ENCODE results near the gene IRF2BPL. TPM values are rescaled to one million over a fixed set of nuclear protein-coding genes. Genes with fewer than 3 reads are reported as not detected.

The IRF2BPL gene
- total RNA-seq, 2 experiments from 2014 or later, result 23.7 to 25.8 TPM

- Histone ChIP-seq H4K20me1 (ENCODE audit: insufficient read depth, low read length) (no peaks in the 10 kb centered on the region), H2AFZ (ENCODE audit: low read length) (no peak overlapping the region), H3K4me3 (ENCODE audit: low read depth, low read length, poor library complexity, severe bottlenecking) (no peak overlapping the region), H3K9me3 (ENCODE audit: low read length) (no peaks in the 10 kb centered on the region), H3K79me2 (ENCODE audit: insufficient read depth, low read depth, low read length) (no peaks in the 10 kb centered on the region), H3K27ac (ENCODE audit: low read depth, low read length, poor library complexity, severe bottlenecking) (no peak overlapping the region), H3K9me2 (ENCODE audit: insufficient read depth, low read length) (no peaks in the 10 kb centered on the region), H3K36me3 (ENCODE audit: insufficient read depth, low read length) (no peaks in the 10 kb centered on the region), H3K4me2 (ENCODE audit: low read length) (no peak overlapping the region), H3K4me1 (ENCODE audit: insufficient read depth, low read length, poor library complexity, severe bottlenecking) (peaks cover 2% of the 10 kb centered on the region)
- no peak for DNase-seq (ENCODE audit: low spot score)
- ChIA-PET POLR2A (interaction anchor here (0.7 to 1.4 kb wide), 2 partner anchors 9 to 23 kb away, joined by 3 read pairs; no protein-coding TSS in a partner anchor), CTCF (ENCODE audit: unreplicated experiment) (interaction anchor here (0.6 kb wide), 1 partner anchor 13 kb away, joined by 3 read pairs; no protein-coding TSS in a partner anchor)
- intact Hi-C loops (cut with micrococcal nuclease; ENCODE audit: unreplicated experiment), result no loop called here
- no TSS peak for BruUV-seq (replicated peaks)
- TF ChIP-seq CTCF (conservative IDR thresholded peaks at IDR 0.05; ENCODE audit: low read length) (no peak), EZH2phosphoT487 (IDR thresholded peaks at IDR 0.05; ENCODE audit: borderline replicate concordance, low read depth, low read length) (no peak)
These were observed 47.7 kb upstream of the IRF2BPL start for GRCh38 chr14:77076113-77076631.

GRCh38 chr14:77074969-77075368 lies 46.5 kb upstream of the IRF2BPL start:
- no peaks in the 10 kb centered on the region for H3K79me2 ChIP-seq (ENCODE audit: insufficient read depth, low read depth, low read length)
- DNase-seq (ENCODE audit: low spot score), result no peak
- no peaks in the 10 kb centered on the region for H3K36me3 ChIP-seq (ENCODE audit: insufficient read depth, low read length)
- POLR2A ChIA-PET, result interaction anchor here (1.0 kb wide), 1 partner anchor 9 kb away, joined by 3 read pairs; no protein-coding TSS in a partner anchor
- no peaks in the 10 kb centered on the region for H3K4me1 ChIP-seq (ENCODE audit: insufficient read depth, low read length, poor library complexity, severe bottlenecking)
- H3K9me3 ChIP-seq (ENCODE audit: low read length), result no peaks in the 10 kb centered on the region
- no TSS peak for BruUV-seq (replicated peaks)
- intact Hi-C loops (cut with micrococcal nuclease; ENCODE audit: unreplicated experiment), result no loop called here
- H2AFZ ChIP-seq (ENCODE audit: low read length), result no peak overlapping the region
- H3K4me3 ChIP-seq (ENCODE audit: low read depth, low read length, poor library complexity, severe bottlenecking), result no peak overlapping the region
- no peaks in the 10 kb centered on the region for H4K20me1 ChIP-seq (ENCODE audit: insufficient read depth, low read length)
- CTCF ChIA-PET (ENCODE audit: unreplicated experiment), result no interaction called here
- no peak for TF ChIP-seq CTCF (conservative IDR thresholded peaks at IDR 0.05; ENCODE audit: low read length)
- no peak overlapping the region for H3K4me2 ChIP-seq (ENCODE audit: low read length)
- no peak overlapping the region for H3K27ac ChIP-seq (ENCODE audit: low read depth, low read length, poor library complexity, severe bottlenecking)
- no peaks in the 10 kb centered on the region for H3K9me2 ChIP-seq (ENCODE audit: insufficient read depth, low read length)

DNA sequence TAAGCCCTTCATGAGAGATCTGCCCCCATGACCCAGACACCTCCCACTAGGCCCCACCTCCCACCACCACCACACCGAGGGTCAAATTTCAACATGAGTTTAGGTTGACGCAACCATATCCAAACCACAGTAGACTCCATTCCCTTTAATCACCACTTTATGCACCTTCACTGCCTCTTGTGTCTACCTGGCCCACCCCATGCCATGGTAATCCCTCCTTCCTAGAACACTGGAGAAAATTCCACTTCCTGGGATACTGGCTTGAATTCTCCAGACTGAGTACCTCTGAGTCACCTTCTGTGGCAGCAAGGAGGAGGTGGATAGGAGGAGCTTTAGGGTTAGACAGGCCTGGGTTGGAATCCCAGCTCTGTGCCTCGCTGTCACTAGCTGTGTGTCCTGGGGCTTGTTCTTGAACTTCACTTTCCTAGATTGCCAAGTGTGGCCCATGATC lies 43.5 kb upstream of the IRF2BPL start:
- no peak for TF ChIP-seq EZH2phosphoT487 (IDR thresholded peaks at IDR 0.05; ENCODE audit: borderline replicate concordance, low read depth, low read length)
- no peak for TF ChIP-seq CTCF (conservative IDR thresholded peaks at IDR 0.05; ENCODE audit: low read length)
- ChIA-PET CTCF (ENCODE audit: unreplicated experiment) (no interaction called here), POLR2A (no interaction called here)
- H4K20me1 ChIP-seq (ENCODE audit: insufficient read depth, low read length), result no peaks in the 10 kb centered on the region
- intact Hi-C loops (cut with micrococcal nuclease; ENCODE audit: unreplicated experiment), result no loop called here
- H3K36me3 ChIP-seq (ENCODE audit: insufficient read depth, low read length), result no peaks in the 10 kb centered on the region
- no peaks in the 10 kb centered on the region for H3K9me3 ChIP-seq (ENCODE audit: low read length)
- H3K4me1 ChIP-seq (ENCODE audit: insufficient read depth, low read length, poor library complexity, severe bottlenecking), result no peaks in the 10 kb centered on the region
- H3K4me3 ChIP-seq (ENCODE audit: low read depth, low read length, poor library complexity, severe bottlenecking), result no peak overlapping the region
- H3K4me2 ChIP-seq (ENCODE audit: low read length), result no peak overlapping the region
- DNase-seq (ENCODE audit: low spot score), result no peak
- no TSS peak for BruUV-seq (replicated peaks)
- no peaks in the 10 kb centered on the region for H3K79me2 ChIP-seq (ENCODE audit: insufficient read depth, low read depth, low read length)
- no peak overlapping the region for H3K27ac ChIP-seq (ENCODE audit: low read depth, low read length, poor library complexity, severe bottlenecking)
- no peak overlapping the region for H2AFZ ChIP-seq (ENCODE audit: low read length)
- no peaks in the 10 kb centered on the region for H3K9me2 ChIP-seq (ENCODE audit: insufficient read depth, low read length)

Measured in OCI-LY7 (cell line).